A375 (cell line): ENCODE measurements around the gene TAGAP. TPM values are rescaled to one million over a fixed set of nuclear protein-coding genes. Genes with fewer than 3 reads are reported as not detected.

Source experiments
- total RNA-seq: library from RNA; depleted of rRNA; stranded (reverse); fragments of >200 nt; shearing (Covaris generic); gene quantifications from 2 replicates; pipeline ENCODE4 v1.2.3, GENCODE V29; 2014; rRNA removed

TAGAP gene
- total RNA-seq, result 0.08 TPM in 1 of 2 replicates, not detected in the other

DNA sequence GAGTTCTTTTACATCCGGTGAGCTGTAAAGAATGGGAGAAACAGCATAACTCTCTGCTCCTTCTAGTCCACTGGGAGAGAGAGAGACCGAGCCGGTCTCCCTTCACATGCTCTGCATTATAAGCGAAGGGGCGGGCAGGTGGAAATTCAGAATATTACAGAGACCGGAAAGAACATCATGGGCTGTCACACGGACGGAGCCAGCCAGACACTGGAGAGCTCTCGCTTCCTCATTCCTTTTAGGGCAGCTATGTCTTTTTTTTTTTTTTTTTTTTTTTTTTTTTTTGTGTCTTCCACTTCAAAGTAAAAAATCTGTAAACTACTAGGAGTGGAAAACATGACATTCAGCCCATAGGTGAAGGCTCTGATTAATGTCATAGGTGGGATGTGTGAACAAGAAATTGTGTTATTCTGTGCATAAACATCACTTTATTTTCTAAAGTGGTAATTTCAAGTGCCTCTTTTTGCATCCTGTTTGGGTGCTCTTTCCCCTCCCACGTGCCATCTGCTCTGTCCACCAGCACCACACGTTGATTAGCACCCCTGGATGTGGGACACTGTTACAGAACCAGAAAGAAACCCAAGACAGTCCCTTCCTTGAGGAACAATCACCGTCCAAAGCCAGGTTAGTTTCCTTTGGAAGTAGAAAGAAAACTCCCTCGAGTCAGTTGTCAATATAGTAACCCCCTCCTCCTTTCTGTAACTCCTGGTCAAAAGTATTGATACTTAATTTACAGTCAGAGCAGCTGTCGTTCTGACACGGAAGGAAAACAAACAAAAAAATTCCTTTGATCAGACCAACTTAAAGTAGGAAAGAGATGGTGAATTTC is at the start of gene TAGAP:
Gene TAGAP, minus strand, starts transcription at position 93 of the 829 bp plus-strand sequence. CDS start 845 bp downstream, outside the sequence.

GRCh38 chr6:158999666-159000403 is 45.0 kb downstream of the TAGAP start, which contains the start of gene RSPH3:
Gene RSPH3 (minus strand): TSS chr6:159000202. CDS start chr6:158999550, 652 bp downstream.

Other genes starting within 250 kb of the TAGAP start
- gene EZR, start 225.6 kb downstream of the TAGAP start, total RNA-seq, result 131 and 139 TPM in 2 replicates
- 4.4 and 5.9 TPM in 2 replicates for gene RSPH3, start 44.8 kb downstream of the TAGAP start, total RNA-seq
- gene FNDC1, start 124.4 kb upstream of the TAGAP start, total RNA-seq, result not detected in 2 replicates